Adipocyte (in vitro differentiated cells): Measurements from ENCODE around the gene RABGEF1.
"Not testable (repeated sequence)": the region's sequence is repeated elsewhere in the genome, so short reads cannot be mapped to it uniquely, and the experiment has no call there.

Experiments
- DNase-seq: peaks from one replicate; pipeline ENCODE4 v3.0.0-alpha.2; 2015; ENCODE audit warnings: low read depth
- H3K27me3 ChIP-seq: replicated peaks from 2 replicates; pipeline ENCODE4 v1.7.0; 2013; ENCODE audit warnings: mild to moderate bottlenecking, low read length, moderate library complexity; ENCODE audit not compliant: control insufficient read depth, insufficient read depth
- H3K36me3 ChIP-seq: 2 replicates; pipeline ENCODE4 v1.7.0; 2013; ENCODE audit warnings: low read length, mild to moderate bottlenecking, moderate library complexity; ENCODE audit not compliant: control insufficient read depth, insufficient read depth, severe bottlenecking
- H3K4me1 ChIP-seq: 2 replicates; pipeline ENCODE4 v1.7.0; 2013; ENCODE audit warnings: mild to moderate bottlenecking, low read length, moderate library complexity; ENCODE audit not compliant: control insufficient read depth, insufficient read depth
- H3K4me3 ChIP-seq: 2 replicates; pipeline ENCODE4 v1.7.0; 2013; ENCODE audit warnings: mild to moderate bottlenecking, low read length, moderate library complexity
- H3K9ac ChIP-seq: 2 replicates; pipeline ENCODE4 v1.7.0; 2013; ENCODE audit warnings: mild to moderate bottlenecking, low read length, moderate library complexity
- H3K9me3 ChIP-seq: 2 replicates; pipeline ENCODE4 v1.7.0; 2013; ENCODE audit warnings: mild to moderate bottlenecking, low read length, moderate library complexity; ENCODE audit not compliant: control insufficient read depth

The RABGEF1 gene

DNA sequence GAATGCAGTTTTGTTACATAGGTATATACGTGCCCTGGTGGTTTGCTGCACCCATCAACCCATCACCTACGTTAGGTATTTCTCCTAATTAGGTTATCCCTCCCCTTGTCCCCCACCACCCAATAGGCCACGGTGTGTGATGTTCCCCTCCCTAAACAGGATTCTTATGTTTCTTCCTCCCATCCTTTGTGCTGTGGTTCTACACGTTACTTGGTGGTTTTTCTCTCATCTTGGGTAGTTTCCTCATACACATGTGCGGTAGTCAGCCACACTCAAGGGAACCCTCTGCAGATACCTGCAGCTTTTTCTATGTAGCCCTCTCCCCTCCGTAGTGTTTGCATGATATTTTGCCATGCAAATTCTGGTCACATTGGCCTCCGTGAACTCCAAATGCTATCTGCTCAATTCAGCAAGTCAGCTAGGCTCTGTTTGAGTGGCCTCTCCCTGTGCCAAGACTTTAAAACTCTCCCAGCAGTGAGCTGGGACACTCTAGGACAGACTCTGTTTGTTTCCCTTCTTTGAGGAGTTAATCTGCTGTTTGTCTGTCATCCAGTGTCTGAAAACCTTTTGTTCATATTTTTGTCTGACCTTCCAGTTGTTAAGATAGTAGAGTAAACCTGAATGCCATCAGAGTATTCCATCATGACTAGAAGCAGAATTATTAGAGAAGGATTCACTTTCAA lies 41.0 kb downstream of the RABGEF1 start:
- Histone ChIP-seq H3K4me1 (peaks cover 31% of the 10 kb centered on the region), H3K27me3 (no peaks in the 10 kb centered on the region), H3K9me3 (no peaks in the 10 kb centered on the region), H3K36me3 (peaks cover 77% of the 10 kb centered on the region), H3K4me3 (no peak overlapping the region), H3K9ac (no peak overlapping the region)
- no peak for DNase-seq

DNA sequence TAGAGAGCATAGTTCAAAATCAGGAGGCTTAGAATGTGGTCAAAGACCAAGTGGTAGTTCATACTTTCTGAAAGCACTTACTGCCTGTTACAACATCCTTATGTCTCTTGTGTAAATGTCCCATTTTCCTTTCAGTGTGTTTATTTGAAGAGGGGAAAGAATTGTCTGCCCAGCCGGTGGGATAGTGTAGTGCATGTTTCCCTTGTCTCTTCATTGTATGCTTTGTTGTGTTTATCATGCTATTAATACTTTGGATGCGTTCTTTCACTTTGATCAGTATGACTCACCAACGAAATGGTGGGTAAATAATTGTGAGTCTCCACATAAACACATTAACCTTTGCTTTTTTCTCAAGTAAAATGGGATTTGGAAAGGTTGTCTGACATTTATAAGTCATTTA lies 42.3 kb downstream of the RABGEF1 start:
- H3K4me1 ChIP-seq, result peaks cover 31% of the 10 kb centered on the region
- not testable (repeated sequence) for DNase-seq, H3K4me3 ChIP-seq, H3K9me3 ChIP-seq, H3K27me3 ChIP-seq
- peak overlapping the region; percentile 51 for H3K9ac ChIP-seq
- H3K36me3 ChIP-seq, result peaks cover 77% of the 10 kb centered on the region

DNA sequence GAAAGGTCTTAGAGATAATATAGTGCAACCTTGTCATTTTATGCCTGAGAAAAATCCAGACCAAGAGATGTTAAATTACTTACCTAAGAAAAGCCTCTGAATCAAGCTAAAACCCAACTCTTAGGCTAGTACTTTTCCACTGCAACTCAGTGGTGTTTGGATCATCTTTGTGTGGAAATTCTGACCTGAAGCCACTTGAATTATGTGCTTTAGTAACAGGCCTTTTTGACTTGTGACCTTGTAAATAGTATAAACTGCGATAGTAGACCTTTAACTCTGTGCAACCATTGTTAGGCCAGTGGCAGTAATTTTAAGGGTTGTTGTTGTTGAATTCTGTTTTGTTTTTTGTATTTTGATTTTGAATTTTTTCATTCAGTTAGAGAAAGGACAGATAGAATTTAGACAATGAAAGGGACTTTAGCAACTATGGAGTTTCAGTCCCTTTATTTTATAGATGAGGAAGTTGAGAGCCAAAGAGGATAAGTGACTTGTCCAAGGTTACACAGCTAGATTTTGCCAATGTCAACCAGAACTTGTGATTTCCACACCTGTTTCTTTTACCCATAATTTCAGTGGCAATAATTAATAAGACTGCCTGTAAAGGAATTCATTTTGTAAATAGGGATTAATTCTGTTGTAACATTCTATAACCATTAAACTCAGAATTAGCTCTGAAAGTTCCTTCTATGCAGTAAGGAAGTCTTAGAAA lies 43.5 kb downstream of the RABGEF1 start:
- H3K9me3 ChIP-seq, H3K4me3 ChIP-seq, H3K27me3 ChIP-seq, DNase-seq: not testable (repeated sequence)
- Histone ChIP-seq H3K36me3 (peaks cover 74% of the 10 kb centered on the region), H3K4me1 (peaks cover 31% of the 10 kb centered on the region), H3K9ac (peak overlapping the region; percentile 51)

DNA sequence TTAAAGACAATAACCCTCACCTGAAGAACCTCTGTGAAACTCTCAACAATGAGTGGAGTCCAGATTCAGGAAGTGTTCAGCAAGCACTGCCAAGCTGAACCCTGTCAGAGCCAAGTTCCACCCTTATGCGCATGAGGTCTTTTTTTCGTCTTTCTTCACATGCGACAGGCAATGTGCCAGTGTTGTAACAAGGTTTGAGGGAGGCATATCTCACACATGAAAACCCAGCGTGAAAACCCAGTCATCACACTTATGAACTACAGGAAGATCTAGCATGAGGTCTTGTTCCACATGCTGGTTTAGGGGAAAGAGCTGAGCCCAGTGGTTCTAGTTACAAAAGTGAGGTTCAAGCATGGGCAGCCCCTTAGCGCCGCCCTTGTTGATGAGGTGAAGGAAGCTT lies 49.7 kb downstream of the RABGEF1 start:
- H3K4me3 ChIP-seq, result peak overlapping the region; percentile 32
- H3K4me1 ChIP-seq, result peaks cover 23% of the 10 kb centered on the region
- peaks cover 78% of the 10 kb centered on the region for H3K36me3 ChIP-seq
- no peak overlapping the region for H3K9ac ChIP-seq
- no peak for DNase-seq
- no peaks in the 10 kb centered on the region for H3K27me3 ChIP-seq
- H3K9me3 ChIP-seq, result no peaks in the 10 kb centered on the region

DNA sequence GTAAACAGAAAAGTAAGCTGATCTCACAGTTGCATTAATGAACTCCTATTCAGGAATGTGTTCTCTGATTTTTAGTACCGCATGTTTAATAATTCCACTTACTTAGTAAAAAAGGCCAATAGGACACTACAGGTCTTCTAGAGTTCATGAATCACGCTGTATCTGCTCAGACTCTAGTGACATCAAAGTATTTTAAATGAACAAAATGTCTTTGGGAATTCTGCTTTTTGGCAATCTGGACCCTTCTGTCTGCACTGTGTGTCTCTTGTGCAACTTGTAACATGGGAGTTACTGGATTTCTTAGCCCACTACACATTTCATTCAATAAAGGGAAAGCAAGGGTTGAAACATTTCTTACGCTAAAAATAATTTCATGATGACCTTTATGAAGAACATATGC lies 50.2 kb downstream of the RABGEF1 start:
- H3K27me3 ChIP-seq, result no peaks in the 10 kb centered on the region
- H3K4me3 ChIP-seq, result no peak overlapping the region
- H3K36me3 ChIP-seq, result peaks cover 80% of the 10 kb centered on the region
- H3K9ac ChIP-seq, result peak overlapping the region; percentile 5
- H3K4me1 ChIP-seq, result peaks cover 23% of the 10 kb centered on the region
- peak; percentile 10 for DNase-seq
- H3K9me3 ChIP-seq, result no peaks in the 10 kb centered on the region

DNA sequence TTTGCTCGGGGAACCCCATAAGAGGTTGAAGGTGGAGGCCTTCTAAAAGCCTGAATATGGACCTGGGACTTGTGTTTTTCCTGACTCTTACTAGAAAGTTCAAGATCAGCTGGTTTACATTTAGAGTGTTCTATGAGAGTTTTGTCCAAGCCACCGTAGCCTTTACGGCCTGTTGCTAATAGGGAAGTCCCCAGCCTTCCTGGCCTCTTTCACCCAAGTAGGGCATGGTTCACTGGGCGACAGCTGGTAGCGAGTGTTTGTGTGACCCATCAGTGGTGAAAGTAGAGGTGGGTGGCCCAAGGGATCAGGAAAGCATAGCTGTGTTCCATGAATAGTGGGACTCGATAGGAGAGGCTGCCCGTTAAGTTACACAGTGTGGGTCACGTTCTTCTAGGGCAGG lies 60.1 kb downstream of the RABGEF1 start:
- DNase-seq, result no peak
- Histone ChIP-seq H3K4me1 (no peaks in the 10 kb centered on the region), H3K36me3 (peaks cover 91% of the 10 kb centered on the region), H3K9me3 (no peaks in the 10 kb centered on the region), H3K9ac (no peak overlapping the region), H3K27me3 (no peaks in the 10 kb centered on the region), H3K4me3 (no peak overlapping the region)

DNA sequence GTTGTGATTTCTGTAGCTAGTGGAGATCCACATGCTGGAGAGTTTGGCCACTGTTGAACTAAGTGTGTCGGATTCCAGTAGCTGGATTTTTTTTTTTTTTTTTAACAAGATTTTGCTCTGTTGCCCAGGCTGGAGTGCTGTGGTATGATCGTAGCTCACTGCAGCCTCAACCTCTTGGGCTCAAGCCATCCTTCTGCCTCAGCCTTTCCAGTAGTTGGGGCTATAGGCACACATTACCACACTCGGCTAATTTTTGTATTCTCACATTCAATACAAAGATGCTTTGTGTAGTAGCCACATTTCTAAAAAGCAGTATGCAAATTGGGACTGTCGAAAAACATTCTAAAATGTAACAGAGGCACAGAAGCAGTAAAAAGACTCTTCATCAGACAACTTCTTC lies 63.5 kb downstream of the RABGEF1 start:
- Histone ChIP-seq H3K4me1 (no peaks in the 10 kb centered on the region), H3K36me3 (peaks cover 90% of the 10 kb centered on the region), H3K9ac (no peak overlapping the region), H3K4me3 (no peak overlapping the region), H3K9me3 (no peaks in the 10 kb centered on the region), H3K27me3 (no peaks in the 10 kb centered on the region)
- no peak for DNase-seq

DNA sequence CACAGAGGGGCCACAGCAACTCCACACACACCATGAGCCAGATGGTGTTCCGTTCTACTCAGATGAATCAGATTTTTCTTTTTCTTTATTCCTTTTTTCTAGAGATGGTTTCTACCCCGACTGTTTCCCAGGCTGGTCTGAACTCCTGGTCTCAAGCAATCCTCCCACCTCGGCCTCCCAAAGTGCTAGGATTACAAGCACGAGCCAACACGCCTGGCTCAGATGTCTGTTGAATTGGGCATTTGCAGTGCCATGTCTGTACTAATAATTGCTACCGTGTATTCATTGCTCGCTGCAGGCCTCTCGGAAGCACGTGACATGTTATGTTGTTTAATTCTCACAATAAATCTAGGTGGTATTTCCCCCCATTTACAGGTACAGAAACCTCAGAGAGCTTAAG lies 67.2 kb downstream of the RABGEF1 start:
- H3K4me3 ChIP-seq, result no peak overlapping the region
- H3K9ac ChIP-seq, result no peak overlapping the region
- no peaks in the 10 kb centered on the region for H3K27me3 ChIP-seq
- DNase-seq, result no peak
- H3K36me3 ChIP-seq, result peaks cover 88% of the 10 kb centered on the region
- H3K9me3 ChIP-seq, result no peaks in the 10 kb centered on the region
- no peaks in the 10 kb centered on the region for H3K4me1 ChIP-seq

DNA sequence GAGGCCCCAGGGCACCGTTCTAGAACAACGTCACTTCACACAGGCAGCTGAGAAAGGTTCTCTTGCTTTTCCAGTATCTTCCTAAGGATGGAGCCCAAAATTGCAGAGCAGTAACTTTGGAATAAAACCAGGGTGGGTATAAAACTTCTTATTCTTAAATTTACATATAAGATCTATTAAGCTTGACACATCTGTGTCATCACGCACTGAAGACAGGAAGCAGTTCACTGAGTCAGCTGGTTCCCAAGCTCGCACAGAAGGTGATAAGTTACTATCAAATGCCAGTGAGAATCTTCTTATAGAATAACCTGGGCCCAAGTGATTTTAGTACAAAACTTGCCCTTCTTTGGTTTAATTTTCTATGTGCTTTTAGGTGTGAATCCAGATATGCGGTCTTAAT lies 70.2 kb downstream of the RABGEF1 start:
- no peaks in the 10 kb centered on the region for H3K27me3 ChIP-seq
- H3K36me3 ChIP-seq, result peaks cover 73% of the 10 kb centered on the region
- no peak for DNase-seq
- H3K9ac ChIP-seq, result no peak overlapping the region
- no peaks in the 10 kb centered on the region for H3K4me1 ChIP-seq
- no peaks in the 10 kb centered on the region for H3K9me3 ChIP-seq
- H3K4me3 ChIP-seq, result no peak overlapping the region

DNA sequence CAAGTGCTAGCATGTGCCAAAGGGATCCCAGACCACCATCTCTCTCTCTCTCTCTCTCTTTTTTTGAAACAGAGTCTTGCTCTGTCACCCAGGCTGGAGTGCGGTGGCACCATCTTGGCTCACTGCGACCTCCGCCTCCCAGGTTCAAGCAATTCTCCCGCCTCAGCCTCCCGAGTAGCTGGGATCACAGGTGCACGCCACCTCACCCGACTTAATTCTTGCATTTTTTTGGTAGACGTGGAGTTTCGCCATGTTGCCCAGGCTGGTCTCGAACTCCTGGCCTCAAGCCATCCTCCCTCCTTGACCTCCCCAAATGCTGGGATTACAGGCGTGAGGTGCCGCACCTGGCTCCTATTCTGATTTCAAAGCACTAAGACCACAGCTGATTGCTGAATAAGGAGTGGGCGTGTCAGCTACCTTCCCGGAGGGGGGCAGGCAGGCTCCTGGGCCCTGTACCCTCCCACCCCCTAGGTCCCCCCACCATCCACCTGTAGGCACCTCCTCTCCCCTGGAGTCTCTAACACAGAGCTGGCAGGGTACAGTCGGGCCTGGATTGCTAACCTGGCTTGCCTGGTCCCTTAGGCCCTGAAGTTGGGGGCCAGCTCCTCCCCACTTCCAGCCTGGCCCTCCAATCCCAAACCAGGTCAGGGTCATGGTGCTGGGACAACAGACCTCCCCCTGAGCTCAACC lies 74.8 kb downstream of the RABGEF1 start:
- not testable (repeated sequence) for H3K9me3 ChIP-seq, H3K27me3 ChIP-seq, H3K9ac ChIP-seq, H3K4me3 ChIP-seq, DNase-seq, H3K4me1 ChIP-seq
- H3K36me3 ChIP-seq, result peaks cover 28% of the 10 kb centered on the region

DNA sequence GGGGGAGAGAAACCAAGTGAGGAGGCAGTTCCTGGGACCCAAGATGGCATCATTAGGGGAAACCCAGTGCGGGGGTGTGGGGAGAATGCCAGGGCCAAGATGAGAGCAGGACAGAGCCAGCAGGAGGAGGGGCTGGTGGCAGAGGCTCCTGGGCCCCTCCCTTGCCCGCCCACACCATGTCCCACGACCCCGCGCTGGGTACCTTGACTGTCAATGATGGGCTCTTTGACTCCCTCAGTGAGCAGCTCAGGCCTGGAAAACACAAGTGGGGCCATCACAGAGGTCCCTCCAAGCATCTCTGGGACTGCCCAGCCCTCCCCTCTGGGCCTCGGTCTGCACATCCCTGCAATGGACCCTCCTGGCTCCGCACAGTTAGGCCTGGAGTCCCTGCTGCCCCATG lies 75.4 kb downstream of the RABGEF1 start:
- H3K4me1 ChIP-seq, result no peaks in the 10 kb centered on the region

More for the DNA sequence above, 75.4 kb downstream of the RABGEF1 start:
- no peaks in the 10 kb centered on the region for H3K9me3 ChIP-seq
- DNase-seq, result no peak
- no peak overlapping the region for H3K4me3 ChIP-seq
- no peaks in the 10 kb centered on the region for H3K27me3 ChIP-seq
- H3K36me3 ChIP-seq, result peaks cover 22% of the 10 kb centered on the region
- H3K9ac ChIP-seq, result no peak overlapping the region
